Embryonic facial prominence (tissue), 1 donor: ENCODE data around the gene AKR1A1.
"Not testable (repeated sequence)": the region's sequence is repeated elsewhere in the genome, so short reads cannot be mapped to it uniquely, and the experiment has no call there.

ENCODE experiments used
- DNase-seq: peaks from one replicate; pipeline ENCODE4 v3.0.0-alpha.2; 2016; ENCODE audit errors: extremely low spot score

AKR1A1 gene

DNA sequence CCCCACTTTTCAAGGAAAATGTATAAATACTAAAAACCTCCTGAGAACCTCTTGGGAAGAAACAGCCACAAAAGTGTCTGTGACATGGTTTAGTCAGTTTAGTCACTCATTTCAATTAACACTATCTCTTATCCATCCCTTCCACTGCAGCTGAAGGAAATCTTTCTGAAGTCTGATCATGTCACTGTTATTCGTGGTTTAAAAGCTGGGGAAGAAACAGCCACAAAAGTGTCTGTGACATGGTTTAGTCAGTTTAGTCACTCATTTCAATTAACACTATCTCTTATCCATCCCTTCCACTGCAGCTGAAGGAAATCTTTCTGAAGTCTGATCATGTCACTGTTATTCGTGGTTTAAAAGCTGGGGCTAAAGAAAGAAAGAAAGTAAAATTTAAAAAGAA, 27.1 kb upstream of the AKR1A1 start:
- DNase-seq: not testable (repeated sequence)

DNA sequence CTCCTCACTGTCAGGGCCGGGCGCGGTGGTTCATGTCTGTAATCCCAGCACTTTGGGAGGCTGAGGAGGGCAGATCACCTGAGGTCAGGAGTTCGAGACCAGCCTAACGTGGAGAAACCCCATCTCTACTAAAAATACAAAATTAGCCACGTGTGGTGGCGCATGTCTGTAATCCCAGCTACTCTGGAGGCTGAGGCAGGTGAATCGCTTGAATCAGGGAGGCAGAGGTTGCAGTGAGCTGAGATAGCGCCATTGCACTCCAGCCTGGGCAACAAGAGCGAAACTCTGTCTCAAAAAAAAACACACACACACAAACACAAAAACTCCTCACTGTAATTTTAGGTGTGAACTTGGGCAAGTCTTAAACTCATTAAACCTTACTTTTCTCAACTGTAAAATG, 26.7 kb upstream of the AKR1A1 start:
- not testable (repeated sequence) for DNase-seq

DNA sequence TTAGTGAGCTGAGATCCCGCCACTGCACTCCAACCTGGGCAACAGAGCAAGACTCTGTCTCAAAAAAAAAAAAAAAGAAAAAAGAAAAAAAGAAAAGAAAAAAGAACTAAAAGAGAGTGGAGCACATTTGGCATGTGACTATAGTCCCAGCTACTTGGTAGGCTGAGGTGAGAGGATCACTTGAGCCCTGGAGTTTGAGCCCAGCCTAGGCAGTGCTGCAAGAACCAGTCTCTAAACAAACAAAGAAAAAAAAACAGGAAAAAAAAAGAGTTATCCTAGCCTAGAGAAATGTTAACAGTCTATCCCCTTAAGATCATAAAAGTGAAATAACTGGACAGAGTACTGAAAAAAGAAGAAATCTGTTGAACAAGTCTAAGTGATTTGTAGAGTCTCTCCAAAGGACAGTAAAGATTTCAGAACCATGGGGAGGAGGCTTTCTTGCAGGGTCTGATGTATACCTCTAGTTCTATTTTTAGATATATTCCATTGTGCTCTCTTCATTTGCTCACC, 24.4 kb upstream of the AKR1A1 start:
- no peak for DNase-seq

DNA sequence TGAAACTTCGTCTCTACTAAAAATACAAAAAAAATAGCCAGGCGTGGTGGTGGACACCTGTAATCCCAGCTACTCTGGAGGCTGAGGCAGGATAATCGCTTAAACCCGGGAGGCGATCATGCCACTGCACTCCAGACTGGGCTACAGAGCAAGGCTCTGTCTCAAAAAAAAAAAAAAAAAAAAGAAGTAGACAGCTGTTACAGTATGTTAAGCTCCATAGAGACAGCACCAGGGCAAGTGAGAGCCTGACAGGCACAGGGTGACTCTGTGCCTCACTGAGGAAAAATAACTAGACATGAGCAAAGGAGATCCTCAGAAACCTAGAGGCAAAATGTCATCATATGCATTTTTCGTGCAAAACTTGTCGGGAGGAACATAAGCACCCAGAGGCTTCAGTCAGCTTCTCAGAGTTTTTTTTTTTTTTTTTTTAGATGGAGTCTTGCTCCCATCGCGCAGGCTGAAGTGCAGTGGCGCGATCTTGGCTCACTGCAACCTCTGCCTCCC, 19.9 kb upstream of the AKR1A1 start:
- no peak for DNase-seq

- no peak for DNase-seq
Measured at GRCh38 chr1:45531873-45532272, 18.8 kb upstream of the AKR1A1 start.

DNA sequence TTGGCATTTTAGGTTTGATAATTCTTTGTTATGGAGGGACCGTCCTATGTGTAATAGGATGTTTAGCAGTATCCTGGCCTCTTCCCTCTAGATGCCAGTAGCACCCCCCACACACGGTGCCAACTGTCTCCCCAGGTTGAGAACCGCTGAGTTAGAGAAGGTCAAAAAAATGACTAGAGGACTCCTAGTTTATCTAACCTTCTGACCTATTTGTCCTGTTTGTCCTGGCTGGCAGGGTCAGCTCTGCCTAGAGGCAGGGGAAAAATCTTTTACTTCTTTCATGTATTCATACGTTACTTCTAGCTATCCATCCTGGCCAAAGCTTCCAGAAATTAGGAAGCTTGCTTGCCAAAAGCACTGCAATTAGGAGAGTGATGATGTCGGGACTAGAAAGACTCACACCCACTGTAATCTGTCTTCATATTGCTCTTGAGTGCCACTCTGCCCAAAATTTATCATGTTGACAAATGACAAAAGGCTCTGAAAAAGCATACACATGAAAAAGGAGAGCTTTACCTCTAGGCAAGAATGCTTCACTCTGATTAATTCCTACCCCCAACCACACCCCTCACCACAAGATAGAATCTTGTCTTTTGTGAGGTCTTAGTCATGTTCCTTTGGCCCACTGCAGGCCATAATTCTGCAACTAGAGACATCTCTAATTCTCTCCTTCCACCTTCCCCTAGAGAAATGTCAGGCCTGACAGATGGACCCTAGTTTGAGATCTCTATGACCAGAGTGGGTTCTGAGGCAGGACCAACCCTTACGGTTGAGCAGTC, 14.4 kb upstream of the AKR1A1 start:
- no peak for DNase-seq

DNA sequence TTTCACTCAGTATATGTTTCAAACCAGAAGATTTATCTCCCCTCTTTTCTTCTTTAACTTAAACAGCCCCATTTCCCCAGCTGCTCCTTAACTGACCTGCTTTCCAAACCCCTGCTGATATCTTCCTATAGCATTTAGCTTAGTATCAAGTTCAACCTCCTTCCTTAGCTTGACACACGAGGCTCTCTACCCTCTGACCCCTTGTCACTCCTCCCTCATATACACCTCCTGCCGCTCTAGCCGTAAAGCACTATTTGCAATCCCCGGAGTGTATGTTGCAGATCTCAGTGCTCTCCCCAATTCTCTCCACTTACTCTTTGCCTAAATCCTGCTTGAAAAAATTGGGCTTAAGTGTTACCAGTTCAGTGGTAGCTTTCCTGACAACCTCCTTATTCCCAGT, 13.7 kb upstream of the AKR1A1 start:
- DNase-seq: no peak

GRCh38 chr1:45541193-45541592, 9.4 kb upstream of the AKR1A1 start:
- DNase-seq: no peak

GRCh38 chr1:45542591-45542990, 8.0 kb upstream of the AKR1A1 start:
- no peak for DNase-seq

DNA sequence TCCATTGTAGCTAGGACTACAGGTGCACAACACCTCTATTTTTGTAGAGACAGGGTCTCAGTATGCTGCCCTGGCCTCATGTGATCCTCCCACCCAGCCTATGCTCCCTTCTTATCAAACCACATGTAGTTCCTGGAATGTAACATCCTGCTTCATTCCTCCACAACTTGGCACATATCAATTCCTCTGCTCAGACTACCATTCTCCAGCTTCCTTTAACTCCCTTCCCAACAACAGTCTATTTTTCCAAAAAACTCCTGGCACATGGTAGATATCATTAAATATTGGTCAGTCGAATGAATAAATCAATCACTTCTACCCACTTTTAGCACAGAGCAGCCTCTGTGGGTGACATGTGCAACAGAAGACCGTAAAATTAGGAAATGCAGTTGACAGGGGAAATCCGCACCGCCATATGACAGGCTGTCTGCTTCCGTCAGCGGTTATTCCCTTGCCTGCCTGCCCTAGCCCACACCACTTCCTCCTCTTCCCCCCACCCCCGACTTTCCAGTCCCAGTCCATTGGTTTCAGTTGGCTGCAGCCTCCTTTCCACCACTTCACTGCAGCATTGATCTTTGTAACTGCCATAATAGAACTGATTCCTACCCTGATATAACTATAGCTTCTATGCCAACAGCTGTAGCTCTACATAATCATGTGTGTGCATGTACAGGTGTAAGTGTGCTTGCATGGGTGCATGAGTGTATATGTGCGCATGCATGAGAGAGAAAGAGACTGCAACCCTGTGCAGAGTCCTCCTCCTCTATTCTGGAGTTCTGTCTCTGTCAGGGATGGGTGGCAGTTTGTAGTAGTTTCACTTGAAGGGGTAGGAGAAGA, 6.8 kb upstream of the AKR1A1 start:
- no peak for DNase-seq

GRCh38 chr1:45544530-45544929, 6.1 kb upstream of the AKR1A1 start:
- no peak for DNase-seq

DNA sequence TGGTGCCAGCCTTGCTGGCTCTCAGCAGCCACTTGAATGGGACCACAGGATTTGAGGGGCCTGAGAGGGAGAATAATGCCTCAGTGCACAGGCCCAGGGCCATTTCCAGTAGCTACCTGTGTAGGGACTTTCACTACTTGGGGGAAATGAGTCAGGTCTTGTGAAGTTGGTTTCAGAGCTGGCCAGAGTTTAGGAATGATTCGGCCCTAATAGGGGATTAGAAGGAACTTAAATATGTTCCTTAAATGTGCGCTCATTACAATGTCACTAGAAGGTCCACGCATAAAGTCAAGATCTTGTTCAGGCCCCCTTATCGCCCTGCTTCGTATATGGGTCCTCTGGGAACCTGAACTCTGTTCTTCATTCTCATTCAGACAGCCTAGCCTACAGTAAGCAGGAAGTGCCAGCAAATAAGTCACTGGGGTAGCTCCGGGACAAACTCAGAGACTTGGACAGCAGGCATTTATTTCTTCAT, 5.6 kb upstream of the AKR1A1 start:
- no peak for DNase-seq

GRCh38 chr1:45545553-45546310, 4.9 kb upstream of the AKR1A1 start:
- no peak for DNase-seq

DNA sequence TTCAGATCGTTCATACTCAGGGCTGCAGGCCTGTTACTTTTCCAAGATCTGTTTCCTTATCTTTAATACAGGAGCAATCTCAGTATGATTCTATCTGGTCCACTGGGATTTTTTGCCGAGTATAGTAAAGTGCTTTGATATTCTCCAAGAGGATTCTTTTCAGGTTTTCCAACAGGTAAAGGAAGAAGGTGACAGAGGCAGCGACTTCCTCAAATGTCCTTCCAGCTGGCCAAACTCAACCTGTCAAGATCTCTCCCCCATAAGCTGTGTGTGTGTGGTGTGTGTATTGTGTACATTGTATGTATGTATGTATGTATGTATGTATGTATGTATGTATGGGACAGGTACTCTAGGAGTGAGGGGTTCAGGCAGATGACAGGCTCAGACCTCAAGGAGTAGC, 1.1 kb downstream of the AKR1A1 start:
- no peak for DNase-seq

DNA sequence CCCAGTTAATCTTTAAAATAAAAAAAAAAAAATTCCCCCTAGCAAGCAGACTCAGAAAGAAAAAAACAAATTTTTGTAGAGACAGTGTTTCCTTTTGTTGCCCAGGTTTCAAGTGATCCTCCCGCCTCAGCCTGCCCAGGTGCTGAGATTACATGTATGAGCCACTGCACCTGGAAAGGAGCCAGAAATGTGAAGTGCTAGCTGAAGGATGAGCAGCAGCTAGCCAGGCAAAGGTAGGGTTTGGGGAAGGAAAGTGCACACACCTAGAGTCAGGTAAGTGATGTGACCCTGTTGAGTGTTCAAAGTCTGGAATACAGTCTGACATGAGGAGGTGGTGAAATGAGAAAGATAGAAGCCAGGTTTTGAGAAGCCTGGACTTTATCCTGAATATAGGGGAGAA, 1.7 kb downstream of the AKR1A1 start:
- DNase-seq: no peak

DNA sequence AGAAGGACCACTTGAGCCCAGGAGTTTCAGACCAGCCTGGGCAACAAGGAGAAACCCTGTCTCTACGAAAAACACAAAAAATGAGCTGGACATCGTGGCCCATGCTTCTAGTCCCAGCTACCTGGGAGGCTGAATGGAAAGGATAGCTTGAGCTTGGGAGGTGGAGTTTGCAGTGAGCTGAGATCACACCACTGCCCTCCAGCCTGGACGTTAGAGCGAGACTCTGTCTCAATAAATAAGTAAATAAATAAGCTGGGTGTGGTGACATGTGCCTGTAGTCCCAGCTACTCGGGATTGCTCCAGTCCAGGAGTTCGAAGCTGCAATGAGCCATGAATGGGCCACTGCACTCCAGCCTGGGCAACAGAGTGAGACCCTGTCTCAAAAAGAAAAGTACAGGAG, 3.6 kb downstream of the AKR1A1 start:
- no peak for DNase-seq

DNA sequence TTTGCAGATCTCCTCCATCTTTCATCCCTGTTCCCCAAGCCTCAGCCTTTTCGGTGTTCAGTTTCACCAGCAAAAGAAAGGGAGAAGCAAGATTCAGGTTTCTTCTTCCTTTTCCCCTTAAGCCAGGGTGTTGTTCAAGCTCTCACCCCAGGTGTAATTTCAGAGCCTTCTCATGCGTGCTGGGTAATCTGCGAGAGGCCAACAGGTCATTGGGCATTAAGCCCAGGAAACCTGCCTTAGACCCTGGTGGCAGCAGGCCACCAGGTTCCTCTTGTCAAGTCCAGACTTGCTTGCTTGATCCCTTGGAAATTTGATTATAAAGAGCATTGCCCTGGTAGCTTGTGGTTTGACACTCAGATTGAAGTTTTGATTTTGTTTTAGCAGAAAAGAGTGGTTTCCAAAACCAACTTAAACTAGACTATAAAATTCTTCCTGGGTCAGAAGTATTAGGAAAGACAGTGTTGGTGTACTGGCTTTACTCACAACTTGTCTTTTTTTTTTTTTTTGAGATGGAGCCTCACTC, 6.9 kb downstream of the AKR1A1 start:
- DNase-seq: no peak

DNA sequence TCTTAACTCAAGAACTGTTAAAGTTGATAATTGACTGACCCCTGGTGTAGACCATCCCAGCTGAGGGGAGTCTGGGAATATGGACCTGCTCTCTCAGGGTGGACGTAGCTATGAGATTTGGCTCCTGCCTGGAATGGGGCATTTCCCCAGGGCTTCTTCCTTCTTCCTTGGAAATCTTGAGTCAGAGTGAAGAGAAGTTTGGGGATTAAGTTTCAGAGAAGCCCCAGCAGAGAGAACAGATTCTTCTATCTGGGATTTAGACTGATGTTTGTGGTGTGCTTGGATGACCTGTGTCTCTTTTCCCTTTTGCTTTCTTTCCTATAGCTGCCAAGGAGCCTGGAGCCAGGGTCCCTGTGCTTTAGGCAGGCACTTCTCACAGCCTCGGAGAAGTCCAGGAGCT, 13.2 kb downstream of the AKR1A1 start:
- DNase-seq: no peak

GRCh38 chr1:45566722-45567121, 16.1 kb downstream of the AKR1A1 start:
- no peak for DNase-seq

GRCh38 chr1:45567911-45568310, 17.3 kb downstream of the AKR1A1 start:
- DNase-seq: no peak

- DNase-seq: no peak
Measured at GRCh38 chr1:45568421-45568820, 17.8 kb downstream of the AKR1A1 start.

DNA sequence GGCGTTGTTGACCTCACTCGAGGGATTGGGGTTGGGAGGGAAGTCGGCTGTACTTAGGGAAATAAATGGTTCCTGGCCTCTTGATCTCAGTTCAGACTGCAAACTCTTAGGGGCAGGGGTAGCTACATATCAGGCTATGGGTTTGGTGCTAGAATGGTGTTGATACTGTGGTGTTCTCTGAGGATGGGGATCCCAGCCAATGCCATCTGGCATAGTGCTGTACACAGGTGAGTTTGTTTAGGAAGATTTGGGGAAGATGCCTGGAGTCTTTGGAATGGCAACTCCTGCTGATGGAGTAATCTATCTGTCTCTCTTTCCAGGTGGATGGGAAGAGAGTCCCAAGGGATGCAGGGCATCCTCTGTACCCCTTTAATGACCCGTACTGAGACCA, 18.9 kb downstream of the AKR1A1 start:
- DNase-seq: no peak
